RPMI8226 (cell line): ENCODE data around the gene LENG8.
"Not testable (repeated sequence)": the region's sequence is repeated elsewhere in the genome, so short reads cannot be mapped to it uniquely, and the experiment has no call there.

Experiments used
- DNase-seq: peaks from one replicate; pipeline ENCODE4 v3.0.0-alpha.2; 2015

LENG8 gene

DNA sequence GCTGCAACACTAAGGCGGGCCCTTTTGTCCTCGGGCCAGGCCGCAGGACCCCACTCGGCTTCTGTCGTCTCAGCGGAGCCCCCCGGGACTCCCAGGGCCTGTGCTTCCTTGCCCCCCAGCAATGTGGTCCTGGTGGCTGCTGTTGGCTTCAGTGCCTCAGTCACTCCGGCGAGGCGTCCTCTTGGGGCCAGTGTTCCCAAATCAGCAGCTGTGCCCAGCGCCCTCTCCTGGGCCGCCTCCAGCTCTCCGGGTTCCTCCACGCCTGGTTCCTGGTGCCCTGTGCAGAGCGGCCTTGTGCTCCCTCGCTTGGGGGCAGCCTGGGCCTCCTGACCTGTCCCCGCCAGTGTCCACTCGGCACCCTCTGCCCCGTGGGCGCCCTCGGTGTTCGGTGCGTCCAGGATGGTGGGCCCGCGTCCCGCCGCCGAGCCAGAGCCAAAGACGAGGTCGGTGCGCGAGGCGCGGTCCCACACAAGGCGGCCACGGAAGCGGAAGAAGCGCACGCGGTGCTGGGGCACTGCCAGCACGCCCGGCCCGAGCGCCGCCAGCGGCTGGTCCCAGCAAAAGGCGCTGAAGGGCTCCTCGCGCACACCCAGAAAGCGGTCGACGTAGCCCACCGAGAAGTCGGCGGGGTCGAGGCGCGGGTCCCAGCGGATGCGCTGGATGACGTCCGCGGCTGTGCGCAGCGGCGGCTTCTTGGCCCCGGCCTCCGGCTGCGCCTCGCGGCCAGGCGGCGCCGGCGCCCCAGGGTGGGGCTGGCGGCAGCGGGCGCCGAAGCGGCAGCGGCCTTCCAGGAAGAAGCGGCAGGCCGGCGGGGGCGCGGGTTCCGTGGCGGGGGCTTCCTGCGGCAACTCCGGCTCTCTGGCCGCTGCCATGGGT is 13.9 kb downstream of the LENG8 start:
- peak; percentile 85 for DNase-seq

DNA sequence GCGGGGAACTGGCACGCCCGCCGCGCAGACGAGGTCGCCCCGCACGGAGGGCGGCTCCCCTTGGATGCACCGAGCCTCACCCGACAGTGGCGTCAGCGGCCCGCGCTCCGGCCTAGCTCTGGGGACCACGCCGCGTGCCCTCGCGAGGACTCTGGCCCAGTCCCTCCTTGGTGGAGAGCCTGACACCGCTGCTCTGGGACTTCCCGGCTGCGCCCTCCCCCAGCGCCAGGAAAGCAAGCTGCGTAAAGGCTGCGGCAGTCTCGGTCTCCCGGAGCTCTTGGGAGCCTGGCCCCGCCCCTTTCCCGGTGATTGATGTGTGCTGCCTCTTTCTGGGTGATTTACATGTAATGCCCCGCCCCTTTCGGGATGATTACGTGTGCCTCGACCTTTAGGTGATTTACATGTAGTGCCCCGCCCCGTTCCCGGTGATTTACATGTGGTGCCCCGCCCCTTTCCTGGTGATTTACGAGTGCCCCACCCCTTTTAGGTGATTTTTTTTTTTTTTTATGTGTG is 14.6 kb downstream of the LENG8 start, which contains the start of gene LENG9:
Gene LENG9, minus strand, starts transcription at position 248 of the 513 bp plus-strand sequence. CDS start 252 bp downstream, outside the sequence.
- DNase-seq, result peak; percentile 100

DNA sequence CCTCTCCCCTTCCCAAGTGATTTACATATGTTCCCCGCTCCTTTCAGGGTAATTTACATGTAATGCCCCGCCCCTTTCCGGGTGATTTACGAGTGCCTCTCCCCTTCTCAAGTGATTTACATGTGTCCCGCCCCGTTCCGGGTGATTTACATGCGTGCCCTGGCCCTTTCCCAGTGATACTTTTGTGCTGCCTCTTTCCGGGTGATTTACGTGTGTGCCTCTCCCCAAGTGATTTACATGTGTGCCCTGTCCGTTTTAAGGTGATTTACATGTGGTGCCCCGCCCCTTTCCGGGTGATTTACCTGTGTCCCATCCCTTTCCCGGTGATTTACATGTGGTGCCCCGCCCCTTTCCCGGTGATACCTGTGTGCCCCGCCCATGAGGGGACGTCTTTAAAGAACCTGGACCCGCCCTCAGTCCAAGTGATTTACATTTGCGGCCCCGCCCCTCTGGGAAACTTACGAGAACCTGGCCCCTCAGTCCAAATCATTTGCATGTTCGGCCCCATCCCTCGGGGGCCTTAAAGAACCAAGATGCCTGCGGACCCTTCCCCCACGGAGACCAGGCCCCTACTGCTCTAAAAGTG is 15.1 kb downstream of the LENG8 start:
- peak; percentile 99 for DNase-seq

GRCh38 chr19:54464630-54465425 is 15.8 kb downstream of the LENG8 start:
- peak; percentile 95 for DNase-seq

GRCh38 chr19:54465426-54466109 is 16.6 kb downstream of the LENG8 start:
- no peak for DNase-seq

DNA sequence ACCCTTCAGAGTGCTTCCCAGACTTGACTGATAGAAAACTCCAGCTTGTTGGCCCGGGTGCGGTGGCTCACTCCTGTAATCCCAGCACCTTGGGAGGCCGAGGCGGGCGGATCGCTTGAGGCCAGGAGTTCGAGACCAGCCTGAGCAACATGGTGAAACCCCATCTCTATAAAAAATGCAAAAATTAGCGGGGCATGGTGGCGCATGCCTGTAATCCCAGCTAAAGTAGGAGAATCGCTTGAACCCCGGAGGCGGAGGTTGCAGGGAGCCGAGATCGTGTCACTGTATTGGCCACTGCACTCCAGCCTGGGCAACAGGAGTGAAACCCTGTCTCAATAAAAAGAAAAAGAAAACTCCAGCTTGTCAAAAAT is 17.1 kb downstream of the LENG8 start:
- DNase-seq, result not testable (repeated sequence)

DNA sequence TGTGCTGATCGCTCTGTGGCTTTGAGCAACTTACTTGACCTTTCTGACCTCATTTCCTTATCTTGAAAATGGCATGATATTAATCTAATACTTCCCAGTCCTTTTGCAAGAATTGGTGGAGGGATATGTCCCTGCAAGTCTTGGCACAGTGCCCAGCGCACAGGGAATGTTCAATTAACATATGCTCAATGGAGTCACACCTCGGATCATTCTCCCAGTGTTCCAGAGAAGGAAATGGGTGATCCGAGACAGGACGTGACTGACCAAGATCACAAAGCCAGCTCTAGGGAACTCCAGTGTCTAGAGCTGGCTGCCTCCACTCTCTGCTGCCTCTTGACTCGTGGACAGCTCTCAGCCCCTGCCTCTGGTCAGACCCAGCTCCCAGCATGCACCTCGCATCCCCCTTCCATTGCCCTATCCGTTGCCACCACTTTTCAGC is 20.5 kb downstream of the LENG8 start:
- DNase-seq, result no peak

- DNase-seq, result no peak
Measured at GRCh38 chr19:54470276-54470887, 21.4 kb downstream of the LENG8 start.

DNA sequence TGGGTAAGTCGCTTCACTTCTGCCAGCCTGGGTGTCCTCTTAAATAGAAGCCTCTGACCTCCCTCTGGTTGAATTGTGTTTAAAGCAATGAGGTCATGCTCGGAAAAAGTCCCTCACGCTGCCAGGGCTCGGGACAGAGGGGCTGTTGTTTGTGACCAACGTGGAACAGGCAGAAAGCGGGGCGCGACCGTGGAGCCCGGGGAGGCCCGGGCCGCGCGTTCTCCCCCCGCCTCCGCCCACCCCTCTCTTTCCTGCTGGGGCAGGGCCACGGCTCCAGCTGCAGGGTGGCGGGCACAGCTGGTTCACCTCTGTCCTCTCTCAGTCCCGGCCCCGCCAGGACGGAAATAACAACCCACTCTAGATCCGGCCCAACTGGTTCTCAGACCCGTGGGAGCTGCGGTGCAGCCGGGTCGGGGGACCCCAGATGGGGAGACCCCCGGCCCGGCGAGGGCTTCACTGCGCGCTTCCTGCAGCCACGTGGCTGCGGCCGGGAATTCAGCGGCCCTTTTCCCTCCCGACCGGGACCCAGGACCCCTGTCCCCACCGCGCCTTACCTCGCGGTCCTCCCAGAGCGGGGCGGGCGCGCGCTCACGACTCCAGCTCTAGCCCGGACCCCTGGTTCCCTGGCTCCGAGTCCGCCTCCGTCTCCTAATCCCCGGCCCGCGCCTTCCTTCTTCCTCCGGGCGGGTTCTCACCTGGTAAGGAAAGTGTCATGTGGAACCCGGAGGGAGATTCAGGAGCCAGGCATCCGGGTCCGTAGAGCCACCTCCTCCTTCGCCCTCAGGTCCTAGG is 22.2 kb downstream of the LENG8 start:
- peak; percentile 47 for DNase-seq

DNA sequence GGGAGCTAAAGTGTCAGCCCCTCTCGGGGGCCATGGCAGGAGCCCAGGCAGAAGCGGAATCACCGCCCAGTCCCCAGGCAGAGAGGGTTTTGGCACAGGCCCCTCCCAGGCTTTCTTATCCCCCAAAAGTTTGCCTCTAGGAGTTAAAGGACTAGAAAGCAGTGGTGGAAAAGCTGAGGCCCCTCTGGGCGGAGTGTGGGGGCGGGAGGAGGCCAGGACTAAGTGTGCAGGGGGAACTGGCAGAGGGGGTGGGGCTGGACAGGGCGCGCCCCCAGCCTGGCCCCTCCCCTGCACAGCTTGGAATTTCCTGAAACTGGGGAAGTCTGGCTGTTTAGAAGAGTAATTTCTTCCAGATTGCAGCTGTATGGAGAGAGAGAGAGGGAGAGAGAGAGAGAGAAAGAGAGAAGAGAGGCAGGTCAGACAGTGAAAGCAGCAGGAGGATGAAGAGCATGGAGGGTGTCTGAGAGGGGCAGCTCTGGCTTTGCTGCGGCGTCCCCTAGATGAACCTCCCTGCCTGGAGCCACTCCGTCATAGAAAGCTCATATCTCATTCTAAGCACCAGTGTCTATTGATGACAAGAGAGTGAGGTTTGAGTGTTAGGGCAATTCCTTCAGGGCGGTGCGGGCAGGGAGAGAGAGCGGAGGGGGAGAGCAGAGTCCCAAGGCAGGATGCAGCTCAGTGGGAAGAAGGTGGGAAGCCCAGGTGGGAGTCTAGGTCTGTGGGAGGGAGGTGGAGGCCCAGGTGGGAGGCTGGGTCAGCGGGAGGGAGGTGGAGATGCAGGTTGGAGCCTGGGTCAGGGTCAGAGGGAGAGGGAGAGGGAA is 24.3 kb downstream of the LENG8 start, which contains the start of gene CDC42EP5:
Gene CDC42EP5, minus strand, starts transcription at position 226 of the 821 bp plus-strand sequence. CDS start 7,749 bp downstream, outside the sequence.
- peak; percentile 26 for DNase-seq

GRCh38 chr19:54473892-54474372 is 24.9 kb downstream of the LENG8 start:
- no peak for DNase-seq

GRCh38 chr19:54475706-54476105 is 26.7 kb downstream of the LENG8 start:
- DNase-seq, result no peak

- DNase-seq, result no peak
Measured at GRCh38 chr19:54477650-54478049, 28.7 kb downstream of the LENG8 start.

GRCh38 chr19:54478677-54479266 is 29.8 kb downstream of the LENG8 start:
- peak; percentile 61 for DNase-seq

GRCh38 chr19:54480051-54480450 is 31.1 kb downstream of the LENG8 start:
- no peak for DNase-seq

DNA sequence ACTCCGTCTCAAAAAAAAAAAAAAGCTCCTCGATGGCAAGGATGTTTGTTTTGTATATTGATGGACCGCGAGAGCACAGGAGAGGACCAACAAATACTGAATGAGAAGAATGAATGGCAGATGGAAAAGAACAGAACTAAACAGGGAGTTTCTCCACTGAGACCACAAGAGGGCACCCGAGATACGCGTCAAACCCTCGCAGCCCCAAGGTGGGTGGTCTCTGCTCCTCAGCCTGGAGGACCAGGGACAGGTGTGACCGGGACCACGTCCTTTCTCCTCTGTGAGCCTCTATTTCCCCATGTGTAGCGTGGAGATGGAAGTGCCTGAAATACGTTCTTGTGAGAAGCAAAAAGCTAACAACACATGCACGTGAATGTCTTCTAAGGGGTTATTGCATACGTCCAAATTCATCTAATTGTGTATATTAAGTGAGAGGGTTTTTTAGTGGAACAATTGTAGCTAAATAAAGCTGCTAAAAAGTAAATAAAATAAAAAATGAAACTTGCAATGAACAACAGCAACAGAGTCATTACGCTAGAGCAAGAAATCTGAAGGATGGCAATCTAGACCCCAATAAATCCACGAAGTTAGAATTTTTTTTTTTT is 32.4 kb downstream of the LENG8 start:
- peak; percentile 60 for DNase-seq

- DNase-seq, result no peak
Measured at GRCh38 chr19:54482889-54483288, 33.9 kb downstream of the LENG8 start.

- no peak for DNase-seq
Measured at GRCh38 chr19:54484451-54484850, 35.5 kb downstream of the LENG8 start.

DNA sequence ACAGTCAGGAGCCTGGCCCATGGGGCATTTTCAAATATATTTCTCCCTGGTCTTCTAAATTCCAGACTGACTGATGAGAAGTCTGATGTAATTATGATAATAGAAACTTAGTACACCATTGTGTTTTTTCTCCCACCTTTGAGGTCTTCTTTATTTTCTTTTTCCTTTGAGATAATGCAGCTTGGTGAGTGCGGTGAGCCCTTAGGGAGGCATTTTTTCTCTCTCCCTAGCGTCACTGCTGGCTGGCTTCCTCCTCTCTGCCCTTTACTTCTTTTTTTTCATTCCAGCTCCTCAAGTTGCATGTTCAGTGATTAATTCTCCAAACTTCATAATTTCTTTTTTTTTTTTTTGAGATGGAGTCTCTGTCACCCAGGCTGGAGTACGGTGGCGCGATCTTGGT is 36.9 kb downstream of the LENG8 start:
- DNase-seq, result no peak
